ENCODE data around the gene MTF1.

DNA sequence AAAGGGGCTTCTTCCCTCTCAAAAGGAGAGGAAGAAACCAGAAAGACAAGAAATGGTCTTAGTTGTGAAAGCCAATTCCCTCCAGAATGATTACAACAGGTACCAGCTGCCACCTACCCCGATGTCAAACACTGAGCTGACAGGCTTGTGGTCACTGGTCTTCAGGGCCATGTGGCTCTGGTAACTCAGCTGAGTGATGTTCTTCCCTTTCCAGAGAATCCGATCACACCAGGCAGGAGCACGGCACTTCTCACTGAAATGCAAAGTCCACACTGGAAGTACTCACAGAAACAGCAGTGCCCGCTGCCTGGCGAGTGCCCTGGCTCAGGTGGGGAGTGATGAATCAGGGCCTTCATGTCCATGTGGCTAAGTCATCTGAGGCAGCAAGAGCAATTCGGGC is 18.7 kb upstream of the MTF1 start:
- TF ChIP-seq POLR2A (IDR thresholded peaks at IDR 0.05; ENCODE audit: low read depth, low read length) (no peak), POLR2AphosphoS5 (IDR thresholded peaks at IDR 0.05; ENCODE audit: low read depth, low read length) (no peak), TAF1 (IDR thresholded peaks at IDR 0.05; ENCODE audit: borderline replicate concordance, low read depth, low read length) (no peak)

Data from GM12892 (cell line).